Thymus (tissue), 11 donors: ENCODE data around the gene FEV. TPM values are rescaled to one million over a fixed set of nuclear protein-coding genes. Genes with fewer than 3 reads are reported as not detected.

Experiments used
- DNase-seq, 9 donors: peaks; one replicate each; pipeline ENCODE4 v3.0.0-alpha.2; 2013; ENCODE audit warnings: low spot score in 9 of 9, low read depth in 6 of 9, missing footprints in 1 of 9
- H3K27ac ChIP-seq, 2 donors: one replicate each; pipeline ENCODE4 v1.5.1; 2013; ENCODE audit warnings: control low read depth in 1 of 2, low read depth in 1 of 2, low read length in 1 of 2, mild to moderate bottlenecking in 1 of 2, moderate library complexity in 1 of 2
- H3K27me3 ChIP-seq, 2 donors: one replicate each; pipeline ENCODE4 v1.5.1; 2013; ENCODE audit warnings: low read length in 1 of 2; ENCODE audit not compliant: control insufficient read depth in 2 of 2, insufficient read depth in 1 of 2
- H3K36me3 ChIP-seq, 2 donors: one replicate each; pipeline ENCODE4 v1.5.1; 2013; ENCODE audit warnings: low read length in 1 of 2, mild to moderate bottlenecking in 1 of 2, moderate library complexity in 1 of 2; ENCODE audit not compliant: control insufficient read depth in 2 of 2, insufficient read depth in 2 of 2
- H3K4me1 ChIP-seq, 2 donors: one replicate each; pipeline ENCODE4 v1.5.1; 2013; ENCODE audit warnings: low read length in 2 of 2; ENCODE audit not compliant: control insufficient read depth in 2 of 2, insufficient read depth in 2 of 2
- H3K4me3 ChIP-seq, 2 donors: one replicate each; pipeline ENCODE4 v1.5.1; 2013; ENCODE audit warnings: low read length in 2 of 2, control low read depth in 1 of 2, mild to moderate bottlenecking in 1 of 2
- H3K9me3 ChIP-seq, 2 donors: one replicate each; pipeline ENCODE4 v1.5.1; 2013; ENCODE audit warnings: low read length in 1 of 2, mild to moderate bottlenecking in 1 of 2; ENCODE audit not compliant: control insufficient read depth in 2 of 2, insufficient read depth in 1 of 2
- WGBS: extraction: QIAGEN DNeasy Blood & Tissue Kit; methylation state at CpG from one replicate; pipeline ENCODE4 v1.1.7; 2013; 5-methylcytosine and 5-hydroxymethylcytosine counted together
- polyA plus RNA-seq: library from polyadenylated mRNA; stranded (reverse); fragments of 200-250 nt; gene quantifications from one replicate; pipeline ENCODE4 v1.2.3, GENCODE V29; 2013
- total RNA-seq: library from RNA; stranded (reverse); fragments of 120-200 nt; gene quantifications from one replicate; pipeline ENCODE4 v1.2.4, GENCODE V29; 2013
- donor health status: healthy.

FEV gene
- total and polyA plus RNA-seq, 2 donors: 0.02 TPM; not detected in 1

DNA sequence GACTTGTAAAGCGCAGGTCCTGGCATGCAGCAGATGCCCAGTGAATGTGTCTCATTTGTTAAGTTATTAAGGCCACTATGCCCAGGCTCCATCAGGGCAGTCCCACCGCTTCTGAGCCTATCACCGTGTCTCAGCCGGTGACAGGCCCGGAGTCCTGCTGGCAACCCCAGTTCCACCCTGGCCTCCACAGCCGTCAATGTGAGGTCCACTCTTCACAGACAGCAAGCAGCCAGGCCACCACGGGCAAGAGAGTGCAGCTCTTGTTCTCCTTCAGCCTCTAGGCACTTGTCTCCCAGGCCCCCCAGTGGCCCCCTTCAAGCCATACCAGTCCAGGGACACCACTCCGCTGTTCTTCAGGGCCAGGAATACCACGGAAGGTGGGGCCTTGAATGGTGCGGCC is 33.7 kb upstream of the FEV start:
- H3K27ac ChIP-seq: no peak overlapping the region
- DNase-seq: no peak
- peaks cover 0 to 42% of the 10 kb centered on the region in 2 donors for H3K27me3 ChIP-seq
- no peaks in the 10 kb centered on the region for H3K4me1 ChIP-seq
- 94% methylated on average over 10 of the region's 10 CpGs for WGBS
- H3K9me3 ChIP-seq: peaks cover 0 to 1% of the 10 kb centered on the region in 2 donors
- no peaks in the 10 kb centered on the region for H3K36me3 ChIP-seq
- no peak overlapping the region for H3K4me3 ChIP-seq

DNA sequence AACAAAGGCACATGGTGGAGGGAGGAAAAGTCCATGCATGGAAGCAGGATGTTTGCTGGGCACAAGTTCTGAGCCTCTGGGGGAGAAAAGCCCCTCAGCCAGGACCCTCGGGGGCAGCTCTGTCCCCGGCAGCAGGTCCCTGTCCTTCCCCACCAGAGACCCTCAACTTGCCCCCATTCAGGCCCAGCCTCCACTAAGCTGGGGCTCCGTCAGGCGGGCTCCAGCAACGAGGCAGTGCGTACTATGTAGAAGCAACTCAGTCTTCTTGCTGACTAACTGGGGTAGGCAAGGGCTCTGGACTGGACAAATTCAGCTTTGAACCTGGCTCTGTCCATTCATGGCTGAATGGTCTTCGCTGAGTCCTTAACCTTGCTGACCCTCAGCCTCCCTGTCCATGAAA is 33.3 kb upstream of the FEV start:
- Histone ChIP-seq H3K36me3 (no peaks in the 10 kb centered on the region), H3K27me3 (peaks cover 0 to 43% of the 10 kb centered on the region in 2 donors), H3K9me3 (peaks cover 0 to 1% of the 10 kb centered on the region in 2 donors), H3K27ac (no peak overlapping the region), H3K4me3 (no peak overlapping the region), H3K4me1 (no peaks in the 10 kb centered on the region)
- 93% methylated on average over 7 of the region's 7 CpGs for WGBS
- no peak for DNase-seq

DNA sequence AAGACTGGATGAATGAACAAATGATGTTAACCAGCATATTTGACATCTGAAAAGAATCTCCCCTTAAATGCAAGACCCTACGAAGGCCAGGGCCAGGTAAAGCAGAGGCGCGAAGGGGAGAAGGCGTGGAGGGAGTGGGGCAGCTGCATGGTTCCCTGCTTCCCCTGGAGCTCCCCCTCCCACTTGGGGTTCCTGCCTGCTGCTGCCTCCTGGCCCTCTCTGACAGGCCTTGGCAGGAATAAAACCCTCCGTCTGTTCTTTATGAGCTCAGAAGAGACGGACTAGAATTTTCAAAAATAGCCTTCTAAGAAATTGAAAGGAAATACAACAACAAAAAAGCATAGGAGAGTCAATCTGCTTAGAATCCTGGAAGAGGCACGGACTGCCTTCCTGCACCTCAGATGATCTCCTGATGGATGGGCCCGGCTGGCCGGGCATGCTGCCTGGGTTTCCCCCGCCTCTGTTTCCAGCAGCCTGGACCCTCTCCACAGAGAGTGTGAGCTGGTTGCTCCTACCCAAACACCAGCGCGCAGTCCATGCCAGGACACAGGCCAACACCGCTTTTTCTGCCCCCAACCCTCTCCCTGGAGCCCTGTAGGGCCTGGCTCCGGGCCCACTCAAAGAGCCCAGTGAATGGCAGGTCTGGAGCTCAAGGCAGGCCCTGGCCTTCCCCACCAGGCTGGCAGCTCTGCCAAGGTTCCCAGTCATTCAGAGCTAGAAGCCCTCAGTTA is 32.4 kb upstream of the FEV start:
- no peak overlapping the region for H3K4me3 ChIP-seq
- DNase-seq: no peak
- H3K9me3 ChIP-seq: peaks cover 0 to 1% of the 10 kb centered on the region in 2 donors
- no peak overlapping the region for H3K27ac ChIP-seq
- WGBS: 83% methylated on average over 14 of the region's 14 CpGs
- H3K27me3 ChIP-seq: peaks cover 0 to 42% of the 10 kb centered on the region in 2 donors
- H3K4me1 ChIP-seq: no peaks in the 10 kb centered on the region
- no peaks in the 10 kb centered on the region for H3K36me3 ChIP-seq

DNA sequence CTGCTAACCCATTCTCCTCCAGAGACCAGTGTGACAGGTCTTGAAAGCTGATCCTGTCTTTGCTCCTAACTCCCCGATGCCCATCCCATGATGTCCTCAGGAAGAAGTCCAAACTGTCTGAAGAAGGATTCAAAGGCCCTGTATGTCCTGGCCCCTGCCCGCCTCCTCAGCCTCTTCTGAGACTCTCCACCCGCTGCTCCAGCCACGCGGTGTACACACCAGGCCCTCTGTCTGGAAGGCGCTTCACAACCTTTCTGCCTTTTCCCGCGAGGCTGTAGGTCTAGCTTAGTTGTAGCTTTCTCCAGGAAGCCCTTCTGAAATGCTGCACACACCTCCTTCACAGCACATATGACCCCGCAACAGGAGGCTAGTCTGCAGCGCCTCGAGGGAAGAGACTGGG is 31.7 kb upstream of the FEV start:
- 93% methylated on average over 11 of the region's 11 CpGs for WGBS
- DNase-seq: no peak
- Histone ChIP-seq H3K36me3 (no peaks in the 10 kb centered on the region), H3K27ac (no peak overlapping the region), H3K4me3 (no peak overlapping the region), H3K9me3 (peaks cover 0 to 1% of the 10 kb centered on the region in 2 donors), H3K4me1 (no peaks in the 10 kb centered on the region), H3K27me3 (peaks cover 0 to 40% of the 10 kb centered on the region in 2 donors)

DNA sequence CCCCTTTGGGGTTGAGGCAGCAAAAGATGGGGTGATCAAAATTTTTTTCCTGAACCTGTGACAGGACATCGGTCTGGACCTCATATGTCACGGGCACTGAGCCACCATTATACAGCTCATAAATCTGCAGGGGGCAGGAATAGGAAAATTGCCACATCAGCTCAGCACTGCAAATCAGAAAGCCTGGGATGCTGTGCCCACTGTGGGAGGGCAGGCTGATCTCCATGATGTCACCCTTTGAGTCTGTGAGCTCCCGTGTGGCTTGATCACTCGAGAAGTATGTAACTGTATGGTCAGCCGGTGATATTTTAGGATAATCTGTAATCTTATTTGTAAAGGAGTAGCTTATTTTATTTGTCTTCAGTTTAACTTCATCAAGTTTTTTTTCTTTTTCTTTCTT is 25.9 kb upstream of the FEV start:
- WGBS: 96% methylated on average over 5 of the region's 5 CpGs

DNA sequence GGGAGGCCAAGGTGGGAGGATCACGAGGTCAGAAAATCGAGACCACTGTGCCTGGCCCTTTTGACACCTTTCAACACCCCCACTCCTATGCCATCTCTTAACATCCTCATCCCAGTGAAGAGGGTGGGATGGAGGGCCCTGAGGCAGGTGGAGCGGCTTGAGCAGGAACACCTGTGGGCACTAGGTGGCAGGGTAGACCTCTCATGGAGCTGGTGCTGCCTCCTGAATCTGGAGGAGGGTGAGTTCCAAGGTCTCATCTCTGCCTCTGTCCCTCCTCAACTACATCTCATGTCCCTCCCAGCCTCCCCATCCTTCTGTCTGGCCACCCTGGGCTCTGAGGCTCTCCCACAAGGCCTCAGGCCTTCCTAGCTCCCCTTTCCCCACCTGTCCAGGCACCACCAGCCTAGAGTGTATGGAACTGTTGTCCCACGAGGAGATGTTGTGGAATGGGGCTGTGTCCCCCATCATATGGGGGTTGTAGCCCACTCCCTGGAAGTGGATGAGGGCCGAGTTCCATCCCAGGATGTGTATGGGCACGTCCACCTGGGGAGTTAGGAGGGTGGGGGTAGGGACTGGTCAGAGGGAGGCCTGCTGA is 25.3 kb upstream of the FEV start:
- H3K9me3 ChIP-seq: peaks cover 0 to 1% of the 10 kb centered on the region in 2 donors
- no peaks in the 10 kb centered on the region for H3K4me1 ChIP-seq
- no peak overlapping the region for H3K27ac ChIP-seq
- no peak for DNase-seq
- H3K27me3 ChIP-seq: peaks cover under 1 to 48% of the 10 kb centered on the region in 2 donors
- no peaks in the 10 kb centered on the region for H3K36me3 ChIP-seq
- WGBS: 58% methylated on average over 6 of the region's 6 CpGs
- no peak overlapping the region for H3K4me3 ChIP-seq

More for the DNA sequence above, 25.9 kb upstream of the FEV start:
- Histone ChIP-seq H3K9me3 (peaks cover 0 to 1% of the 10 kb centered on the region in 2 donors), H3K4me3 (no peak overlapping the region), H3K27me3 (peaks cover 0 to 41% of the 10 kb centered on the region in 2 donors), H3K27ac (no peak overlapping the region), H3K4me1 (no peaks in the 10 kb centered on the region), H3K36me3 (no peaks in the 10 kb centered on the region)
- DNase-seq: no peak

DNA sequence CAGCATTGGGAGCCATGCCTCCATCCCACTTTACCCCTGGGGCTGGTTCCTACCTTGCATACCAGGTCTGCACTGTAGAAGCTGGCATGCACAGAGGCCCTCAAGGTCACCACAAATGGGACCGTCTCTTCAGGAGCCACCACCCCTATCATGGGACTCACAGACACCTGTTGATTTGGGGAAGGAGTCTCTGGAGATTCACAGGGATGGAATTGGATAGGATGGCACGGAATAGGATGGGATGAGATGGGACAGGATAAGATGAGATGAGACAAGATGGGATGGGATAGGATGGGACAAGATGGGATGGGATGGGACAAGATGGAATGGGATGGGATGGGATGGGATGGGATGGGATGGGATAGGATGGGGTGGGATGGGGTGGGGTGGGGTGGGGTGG is 24.3 kb upstream of the FEV start:
- DNase-seq: no peak
- Histone ChIP-seq H3K9me3 (peaks cover 0 to 1% of the 10 kb centered on the region in 2 donors), H3K27me3 (peaks cover 3 to 55% of the 10 kb centered on the region in 2 donors), H3K4me3 (no peak overlapping the region), H3K27ac (no peak overlapping the region), H3K4me1 (no peaks in the 10 kb centered on the region), H3K36me3 (no peaks in the 10 kb centered on the region)
- WGBS: 81% methylated on average over 2 of the region's 2 CpGs

DNA sequence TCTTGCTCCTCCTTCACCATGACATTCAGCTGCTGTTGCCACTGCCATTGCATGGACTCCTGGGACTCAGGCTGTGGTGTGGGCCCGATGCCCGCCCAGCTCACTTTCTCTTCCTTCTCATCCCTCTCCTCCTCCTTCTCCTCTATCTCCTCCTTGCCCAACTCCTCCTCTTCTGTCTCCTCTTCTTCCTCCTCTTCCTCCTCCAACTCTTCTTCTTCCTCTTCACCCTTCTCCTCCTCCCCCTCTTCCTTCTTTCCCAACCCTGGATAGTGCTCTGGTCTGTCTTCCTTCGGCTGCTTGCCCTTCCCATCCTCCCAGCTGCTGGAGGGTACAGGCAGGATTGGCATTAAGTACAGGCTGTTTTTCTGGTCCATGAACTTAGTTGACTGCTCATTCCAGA is 19.0 kb upstream of the FEV start:
- H3K4me3 ChIP-seq: no peak overlapping the region
- H3K4me1 ChIP-seq: peaks cover 13 to 15% of the 10 kb centered on the region in 2 donors
- 95% methylated on average over 3 of the region's 3 CpGs for WGBS
- peaks cover 0 to 1% of the 10 kb centered on the region in 2 donors for H3K9me3 ChIP-seq
- no peaks in the 10 kb centered on the region for H3K36me3 ChIP-seq
- H3K27me3 ChIP-seq: peaks cover 50 to 83% of the 10 kb centered on the region in 2 donors
- DNase-seq: no peak
- no peak overlapping the region for H3K27ac ChIP-seq

DNA sequence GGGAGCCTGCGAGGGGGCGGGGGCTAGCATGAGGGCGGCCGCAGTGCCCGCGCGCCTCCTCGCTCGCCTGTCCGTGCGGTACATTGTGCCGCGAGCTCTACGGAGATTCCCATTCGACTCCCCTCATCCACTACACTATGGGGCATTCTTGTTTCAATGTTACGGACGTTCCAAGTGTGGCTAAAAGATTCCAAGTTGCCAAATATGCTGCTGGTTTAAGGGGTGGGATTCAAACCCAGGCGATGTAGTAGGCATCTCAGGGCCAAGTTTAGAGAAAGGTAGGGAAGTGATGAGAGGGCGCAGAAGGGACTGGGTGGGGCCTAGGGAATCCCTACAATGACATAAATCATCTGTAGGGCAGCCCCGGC is 18.3 kb upstream of the FEV start:
- Histone ChIP-seq H3K9me3 (peaks cover 0 to 1% of the 10 kb centered on the region in 2 donors), H3K36me3 (no peaks in the 10 kb centered on the region), H3K27me3 (peaks cover 54 to 87% of the 10 kb centered on the region in 2 donors), H3K4me1 (peaks cover 13 to 15% of the 10 kb centered on the region in 2 donors), H3K4me3 (no peak overlapping the region), H3K27ac (no peak overlapping the region)
- WGBS: 12% methylated on average over 20 of the region's 20 CpGs
- DNase-seq: no peak
